Right cardiac atrium (tissue), 5 donors: ENCODE data around the gene EBP. TPM values are rescaled to one million over a fixed set of nuclear protein-coding genes. Genes with fewer than 3 reads are reported as not detected.
"Not testable (repeated sequence)": the region's sequence is repeated elsewhere in the genome, so short reads cannot be mapped to it uniquely, and the experiment has no call there.

Experiments used
- ATAC-seq, 2 donors: fragments of 200-7000 bp; cut with Tn5 transposase; one replicate each; pipeline versions ENCODE4 v1.8.0 to v1.9.1; 2020; ENCODE audit warnings: moderate library complexity in 2 of 2, mild to moderate bottlenecking in 1 of 2
- DNase-seq, 3 donors: peaks; one replicate each; pipeline ENCODE4 v3.0.0-alpha.2; 2020
- H3K27ac ChIP-seq: one replicate; pipeline ENCODE4 v1.5.1; 2013; ENCODE audit warnings: mild to moderate bottlenecking, low read length, control low read depth, moderate library complexity
- H3K27me3 ChIP-seq: one replicate; pipeline ENCODE4 v1.6.1; 2013; ENCODE audit not compliant: control insufficient read depth, insufficient read depth
- H3K4me1 ChIP-seq: one replicate; pipeline ENCODE4 v1.6.1; 2013; ENCODE audit warnings: low read length; ENCODE audit not compliant: control insufficient read depth, insufficient read depth
- H3K4me3 ChIP-seq: one replicate; pipeline ENCODE4 v1.5.1; 2013; ENCODE audit warnings: low read length, control low read depth
- H3K9me3 ChIP-seq: one replicate; pipeline ENCODE4 v1.6.1; 2013; ENCODE audit warnings: low read length; ENCODE audit not compliant: control insufficient read depth
- WGBS: extraction: QIAGEN DNeasy Blood & Tissue Kit; methylation state at CpG from one replicate; pipeline ENCODE4 v1.1.7; 2013; 5-methylcytosine and 5-hydroxymethylcytosine counted together
- intact Hi-C, 4 donors: fragments of 100-400 bp; cut with DNase I; formaldehyde crosslinking; loops; one replicate each; pipeline versions ENCODE4 v1.11.0 to v1.14.0; 2022 to 2023
- polyA plus RNA-seq: library from polyadenylated mRNA; stranded (reverse); fragments of 200-250 nt; gene quantifications from one replicate; pipeline ENCODE4 v1.2.3, GENCODE V29; 2013
- total RNA-seq, 4 donors: library from RNA; stranded (reverse); fragmentation: NEBNext Ultra II Directional; extraction: Animal tissue kit (Norgen Biotek cat#: 25700); gene quantifications; one replicate each; pipeline ENCODE4 v1.2.1, GENCODE V29; 2021
- donor health status: healthy with polysubstance abuse.
- donor health status: DM: no; HTN: yes; CAD: no.
- donor health status: DM: no; HTN: no; CAD: no.
- donor health status: DM: no; HTN: yes; CAD: no; lungs with severe emphysema.
- donor health status: DM: yes; HTN: yes; CAD: no.

The EBP gene
- total and polyA plus RNA-seq, 5 donors, result 74.8 to 118 (median 85.3) TPM

DNA sequence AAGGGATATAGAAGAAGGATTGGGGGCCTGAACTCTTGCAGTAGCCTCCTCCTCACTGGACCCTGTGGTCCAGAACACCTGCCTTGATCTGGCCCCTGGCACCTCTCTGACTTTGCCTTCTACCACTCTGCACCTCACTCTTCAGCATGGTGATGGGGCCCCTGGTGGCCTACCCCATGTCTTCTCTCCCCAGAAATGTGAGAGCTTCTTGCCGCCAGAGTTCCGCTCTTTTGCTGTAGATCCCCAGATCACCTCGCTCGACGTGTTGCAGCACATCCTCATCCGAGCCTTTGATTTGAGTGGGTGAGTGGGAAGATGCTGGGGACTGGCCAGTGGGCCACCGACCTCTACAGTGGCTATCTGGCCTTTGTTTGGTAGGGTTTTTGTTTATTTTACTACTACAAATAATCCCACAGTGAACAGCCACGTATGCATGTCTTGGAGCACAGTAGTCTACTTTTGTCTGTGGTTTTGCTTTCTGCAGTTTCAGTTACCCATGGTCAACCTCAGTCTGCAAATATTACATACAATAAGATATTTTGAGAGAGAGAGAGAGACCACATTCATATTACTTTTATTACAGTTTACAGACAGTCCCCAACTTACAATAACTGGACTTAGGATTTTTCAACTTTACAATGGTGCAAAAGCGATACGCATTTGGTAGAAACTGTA, 19.7 kb downstream of the EBP start:
- WGBS, result 86% methylated on average over 10 of the region's 10 CpGs
- peaks cover 5% of the 10 kb centered on the region for H3K4me1 ChIP-seq
- intact Hi-C loops, result no loop called here
- DNase-seq, result no peak
- no peak overlapping the region for H3K27ac ChIP-seq
- no peak overlapping the region for H3K4me3 ChIP-seq
- H3K9me3 ChIP-seq, result no peaks in the 10 kb centered on the region
- no peak for ATAC-seq
- H3K27me3 ChIP-seq, result no peaks in the 10 kb centered on the region

DNA sequence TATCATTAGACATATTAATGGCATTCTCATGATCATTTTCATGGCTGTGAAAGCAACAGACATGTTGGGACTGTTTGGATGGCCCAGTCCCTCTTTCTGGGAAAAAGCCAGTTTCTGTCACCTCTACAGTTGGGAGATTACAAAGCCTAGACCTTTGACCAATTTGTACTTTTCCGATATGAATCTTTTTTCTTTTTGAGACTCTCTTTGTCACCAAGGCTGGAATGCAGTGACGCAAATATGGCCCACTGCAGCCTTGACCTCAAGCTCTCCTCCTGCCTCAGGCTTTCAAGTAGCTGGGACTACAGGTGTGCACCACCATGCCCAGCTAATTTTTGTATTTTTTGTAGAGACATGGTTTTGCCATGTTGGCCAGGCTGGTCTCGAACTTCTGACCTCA, 27.3 kb downstream of the EBP start:
- intact Hi-C loops, result no loop called here

DNA sequence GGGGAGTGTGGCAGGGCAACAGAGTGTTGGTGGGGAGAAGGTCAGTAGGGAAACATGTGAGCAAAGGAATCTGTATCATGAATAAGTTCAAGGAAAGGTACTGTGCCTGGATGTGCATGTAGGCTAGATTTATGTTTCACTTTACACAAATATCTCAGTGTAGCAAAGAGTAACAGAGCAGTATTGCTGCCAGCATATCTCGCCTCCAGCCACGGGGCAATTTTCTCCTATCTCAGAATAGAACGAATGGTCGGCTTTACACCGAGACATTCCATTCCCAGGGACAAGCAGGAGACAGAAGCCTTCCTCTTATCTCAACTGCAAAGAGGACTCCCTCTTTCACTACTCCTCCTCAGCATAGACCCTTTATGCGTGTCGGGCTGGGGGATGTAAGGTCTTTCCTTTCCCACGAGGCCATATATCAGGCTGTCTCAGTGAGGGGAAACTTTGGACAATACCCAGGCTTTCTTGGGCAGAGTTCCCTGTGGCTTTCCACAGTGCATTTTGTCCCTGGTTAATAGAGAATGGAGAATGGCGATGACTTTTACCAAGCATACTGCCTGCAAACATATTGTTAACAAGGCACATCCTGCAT, 34.2 kb downstream of the EBP start:
- intact Hi-C loops, DNase-seq, H3K9me3 ChIP-seq, H3K4me1 ChIP-seq, H3K27me3 ChIP-seq, ATAC-seq, H3K4me3 ChIP-seq: not testable (repeated sequence)
- 46% methylated on average over 9 of the region's 9 CpGs for WGBS
- peak overlapping the region; percentile 68 for H3K27ac ChIP-seq

More for the DNA sequence above, 27.3 kb downstream of the EBP start:
- DNase-seq (no peak), ATAC-seq (no peak)
- H3K4me3 ChIP-seq, result no peak overlapping the region
- H3K4me1 ChIP-seq, result no peaks in the 10 kb centered on the region
- H3K9me3 ChIP-seq, result no peaks in the 10 kb centered on the region
- H3K27ac ChIP-seq, result no peak overlapping the region
- WGBS, result 85% methylated on average over 3 of the region's 3 CpGs
- H3K27me3 ChIP-seq, result no peaks in the 10 kb centered on the region

DNA sequence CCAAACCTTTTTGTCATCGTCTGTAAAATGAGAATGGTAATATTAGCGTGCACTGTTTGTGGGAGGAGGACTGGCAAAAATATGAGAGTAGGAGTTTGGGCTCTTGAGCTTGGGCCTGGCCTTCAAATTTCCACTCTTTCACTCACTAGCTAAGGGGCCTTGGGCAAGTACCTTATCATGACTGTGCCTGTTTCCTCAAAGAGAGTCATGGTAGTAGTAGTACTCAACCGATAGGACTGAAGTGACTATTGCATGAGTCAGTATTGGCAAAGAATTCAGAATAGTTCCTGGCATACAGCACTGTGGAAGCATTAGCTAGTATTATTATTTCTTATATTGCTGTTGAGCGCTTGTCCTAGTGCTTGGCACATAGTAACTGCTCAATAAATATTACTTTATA, 36.7 kb downstream of the EBP start:
- DNase-seq (no peak), ATAC-seq (peak; percentile 59 to 79)
- H3K27ac ChIP-seq, result no peak overlapping the region
- H3K4me1 ChIP-seq, result peaks cover 1% of the 10 kb centered on the region
- H3K4me3 ChIP-seq, result no peak overlapping the region
- intact Hi-C loops, result no loop called here
- H3K27me3 ChIP-seq, result no peaks in the 10 kb centered on the region
- whole genome bisulfite sequencing, result 67% methylated on average over 4 of the region's 4 CpGs
- no peaks in the 10 kb centered on the region for H3K9me3 ChIP-seq

DNA sequence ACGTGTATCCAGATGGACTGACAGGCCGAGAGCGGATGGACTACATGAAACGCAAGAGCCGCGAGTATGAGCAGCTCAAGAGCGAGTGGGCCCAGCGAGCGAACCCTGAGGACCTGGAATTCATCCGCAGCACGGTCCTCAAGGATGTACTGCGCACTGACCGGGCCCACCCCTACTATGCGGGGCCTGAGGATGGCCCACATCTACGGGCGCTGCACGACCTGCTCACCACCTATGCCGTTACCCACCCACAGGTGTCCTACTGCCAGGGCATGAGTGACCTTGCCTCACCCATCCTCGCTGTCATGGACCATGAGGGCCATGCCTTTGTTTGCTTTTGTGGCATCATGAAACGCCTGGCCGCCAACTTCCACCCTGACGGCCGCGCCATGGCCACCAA, 38.0 kb downstream of the EBP start:
- H3K27me3 ChIP-seq, result no peaks in the 10 kb centered on the region
- no peak overlapping the region for H3K27ac ChIP-seq
- H3K4me3 ChIP-seq, result no peak overlapping the region
- intact Hi-C loops, result no loop called here
- no peaks in the 10 kb centered on the region for H3K9me3 ChIP-seq
- 97% methylated on average over 24 of the region's 24 CpGs for WGBS
- ATAC-seq (no peak), DNase-seq (no peak)
- H3K4me1 ChIP-seq, result peaks cover 3% of the 10 kb centered on the region

DNA sequence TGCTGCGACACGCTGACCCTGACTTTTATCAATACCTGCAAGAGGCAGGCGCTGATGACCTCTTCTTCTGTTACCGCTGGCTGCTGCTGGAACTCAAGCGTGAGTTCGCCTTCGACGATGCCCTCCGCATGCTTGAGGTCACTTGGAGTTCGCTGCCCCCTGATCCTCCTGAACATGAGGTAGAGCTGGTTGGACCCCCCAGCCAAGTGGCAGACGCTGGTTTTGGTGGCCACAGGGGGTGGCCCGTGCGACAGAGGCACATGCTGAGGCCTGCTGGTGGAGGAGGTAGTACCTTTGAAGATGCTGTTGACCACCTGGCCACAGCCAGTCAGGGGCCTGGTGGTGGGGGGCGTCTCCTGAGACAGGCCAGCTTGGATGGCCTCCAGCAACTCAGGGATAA, 38.4 kb downstream of the EBP start:
- peaks cover 2% of the 10 kb centered on the region for H3K4me1 ChIP-seq
- H3K4me3 ChIP-seq, result no peak overlapping the region
- 95% methylated on average over 14 of the region's 14 CpGs for WGBS
- ATAC-seq (no peak), DNase-seq (no peak)
- H3K9me3 ChIP-seq, result no peaks in the 10 kb centered on the region
- intact Hi-C loops, result no loop called here
- H3K27me3 ChIP-seq, result no peaks in the 10 kb centered on the region
- no peak overlapping the region for H3K27ac ChIP-seq

DNA sequence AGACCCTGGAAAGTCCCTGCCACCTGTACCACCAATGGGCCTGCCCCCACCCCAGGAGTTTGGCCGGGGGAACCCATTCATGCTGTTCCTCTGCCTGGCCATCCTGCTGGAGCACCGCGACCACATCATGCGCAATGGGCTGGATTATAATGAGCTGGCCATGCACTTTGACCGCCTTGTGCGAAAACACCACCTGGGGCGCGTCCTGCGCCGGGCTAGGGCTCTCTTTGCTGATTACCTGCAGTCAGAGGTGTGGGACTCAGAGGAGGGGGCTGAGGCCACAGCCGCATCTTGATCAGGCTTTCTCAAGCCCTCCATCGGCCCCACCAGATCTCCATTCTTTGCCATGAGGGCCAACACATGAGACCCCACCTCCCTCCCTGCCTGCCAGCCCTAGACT, 39.1 kb downstream of the EBP start:
- Histone ChIP-seq H3K27me3 (no peaks in the 10 kb centered on the region), H3K9me3 (no peaks in the 10 kb centered on the region), H3K27ac (no peak overlapping the region), H3K4me3 (no peak overlapping the region), H3K4me1 (peaks cover 2% of the 10 kb centered on the region)
- intact Hi-C loops, result no loop called here
- ATAC-seq, result no peak
- 96% methylated on average over 12 of the region's 12 CpGs for WGBS
- no peak for DNase-seq

DNA sequence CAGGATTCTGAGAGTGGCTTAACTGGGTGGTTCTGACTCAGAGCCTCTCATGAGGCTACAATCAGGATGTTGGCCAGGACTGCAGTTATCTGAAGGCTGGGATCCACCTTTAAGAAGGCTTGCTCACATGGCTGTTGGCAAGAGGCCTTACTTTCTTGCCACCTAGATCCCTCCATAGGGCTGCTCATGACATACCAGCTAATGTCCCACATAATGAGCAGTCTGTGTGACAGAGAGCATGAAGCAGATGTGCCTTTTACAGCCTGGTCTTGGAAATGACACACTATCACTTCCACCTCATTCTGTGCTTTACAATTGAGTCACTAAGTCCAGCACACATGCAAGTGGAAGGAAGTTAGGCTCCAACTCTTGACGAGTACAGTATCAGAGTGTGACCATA, 48.4 kb downstream of the EBP start:
- ATAC-seq, result no peak
- intact Hi-C loops, result no loop called here
- no peak for DNase-seq
- H3K27me3 ChIP-seq, result no peaks in the 10 kb centered on the region
- no peak overlapping the region for H3K27ac ChIP-seq
- WGBS, result 22% methylated on average over 1 of the region's 1 CpG
- H3K4me3 ChIP-seq, result no peak overlapping the region
- no peaks in the 10 kb centered on the region for H3K4me1 ChIP-seq
- H3K9me3 ChIP-seq, result no peaks in the 10 kb centered on the region

DNA sequence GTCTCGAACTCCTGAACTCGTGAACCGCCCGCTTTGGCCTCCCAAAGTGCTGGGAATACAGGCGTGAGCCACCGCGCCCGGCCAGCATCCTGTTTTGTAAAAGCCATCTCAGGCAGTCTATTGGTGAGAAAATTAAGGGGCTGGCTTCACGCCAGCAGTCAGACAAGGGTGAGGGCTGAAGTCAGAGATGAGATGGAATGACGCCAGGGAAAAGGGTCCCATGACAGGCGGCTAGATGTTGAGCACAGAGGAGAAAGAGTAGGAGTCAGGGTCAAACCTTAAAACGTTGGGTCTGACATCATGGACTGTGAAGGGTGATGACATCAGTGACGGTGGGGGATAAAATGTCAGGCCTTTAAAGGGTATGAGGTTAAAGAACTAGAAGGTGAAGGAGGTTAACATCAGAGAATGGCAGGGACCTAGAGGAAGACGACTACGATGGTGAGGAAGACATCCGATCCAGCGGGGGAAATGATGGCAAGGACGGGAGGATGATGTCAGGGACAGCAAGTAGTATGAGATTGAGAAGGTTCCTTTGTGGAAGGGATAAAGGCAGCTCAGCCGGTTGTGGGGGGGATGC, 52.2 kb downstream of the EBP start:
- no peaks in the 10 kb centered on the region for H3K9me3 ChIP-seq
- DNase-seq, result peak; percentile 72 to 76 (median 72)
- intact Hi-C loops, result no loop called here
- peaks cover 5% of the 10 kb centered on the region for H3K4me1 ChIP-seq
- no peaks in the 10 kb centered on the region for H3K27me3 ChIP-seq
- H3K4me3 ChIP-seq, result peak overlapping the region; percentile 39
- peak overlapping the region; percentile 97 for H3K27ac ChIP-seq
- ATAC-seq, result peak in 1 of 2 donors; percentile 60
- 32% methylated on average over 19 of the region's 19 CpGs for WGBS

DNA sequence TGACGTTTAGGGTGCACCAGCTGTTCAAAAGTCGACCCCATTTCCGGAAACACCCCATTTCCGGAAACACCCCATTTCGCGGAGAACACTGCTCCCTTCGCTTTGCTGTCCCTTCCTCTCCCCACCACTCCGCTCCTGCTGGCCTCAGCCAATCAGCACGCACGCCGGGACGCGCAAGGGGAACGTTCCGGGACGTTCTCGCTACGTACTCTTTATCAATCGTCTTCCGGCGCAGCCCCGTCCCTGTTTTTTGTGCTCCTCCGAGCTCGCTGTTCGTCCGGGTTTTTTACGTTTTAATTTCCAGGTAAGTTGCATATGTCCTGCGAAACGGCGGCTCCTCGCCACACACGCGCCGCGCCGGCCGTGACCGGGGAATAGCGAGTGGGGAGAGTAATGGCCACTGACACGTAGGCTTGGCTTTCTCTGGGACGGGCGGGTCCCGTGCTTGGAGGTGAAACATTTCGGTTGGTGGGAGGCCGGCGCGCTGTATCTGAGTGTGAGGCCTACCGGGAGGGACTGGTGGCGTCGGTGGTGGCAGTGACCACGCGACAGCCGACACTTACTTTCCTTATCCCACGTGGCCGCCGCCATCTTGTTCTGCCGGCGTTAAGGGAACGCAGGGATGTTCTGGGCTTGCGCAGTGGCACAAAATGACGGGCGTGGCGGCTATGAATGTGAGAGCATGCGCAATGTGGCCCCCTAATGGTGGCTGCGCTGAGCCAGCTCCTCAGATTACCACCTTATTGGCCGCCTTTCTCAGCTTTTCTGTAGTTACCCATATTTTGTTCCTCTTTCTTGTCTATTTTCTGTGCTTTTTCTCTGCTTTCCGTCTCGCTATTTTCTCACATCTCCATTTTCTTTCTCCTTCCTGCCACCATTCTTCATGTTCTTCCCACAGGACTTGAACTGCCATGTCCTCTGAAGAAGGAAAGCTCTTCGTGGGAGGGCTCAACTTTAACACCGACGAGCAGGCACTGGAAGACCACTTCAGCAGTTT, 53.0 kb downstream of the EBP start, which contains the start of gene RBM3:
RBM3 (plus strand) TSS at position 215 of the 997 bp plus-strand sequence; CDS start at position 912, 697 bp downstream.
- WGBS, result under 1% methylated on average over 71 of the region's 71 CpGs
- Histone ChIP-seq H3K27ac (peak within 1 kb of the TSS; percentile 99), H3K9me3 (no peaks in the 10 kb centered on the region), H3K27me3 (no peaks in the 10 kb centered on the region), H3K4me3 (peak within 1 kb of the TSS; percentile 65), H3K4me1 (peaks cover 5% of the 10 kb centered on the region)
- DNase-seq (peak; percentile 94 to 97 (median 96)), ATAC-seq (peak; percentile 97 to 98)
- intact Hi-C loops, result no loop called here
